ENCODE measurements around the gene CSNK2A3.

DNA sequence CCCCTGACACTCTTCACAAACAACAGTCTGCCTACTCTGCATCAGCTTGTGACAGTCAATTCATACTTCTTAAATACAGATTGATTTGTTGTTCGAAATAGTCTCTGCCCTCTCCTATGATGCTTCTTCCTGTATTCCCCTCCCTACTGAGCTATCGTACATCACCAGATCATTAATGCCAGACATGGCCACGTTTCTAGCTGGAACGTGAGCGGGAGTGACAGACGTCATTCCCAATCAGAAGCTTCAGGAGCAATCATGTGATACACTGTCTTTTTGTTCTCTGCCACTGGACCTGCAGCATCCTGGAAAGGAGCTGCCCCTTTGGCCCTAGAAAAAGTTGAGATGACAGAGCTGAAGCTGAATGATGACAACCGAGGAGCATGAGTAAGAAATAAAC lies 48.5 kb downstream of the CSNK2A3 start:
- TF ChIP-seq EZH2 (IDR thresholded peaks at IDR 0.05; ENCODE audit: low read length, missing control alignments) = no peak
- TF ChIP-seq, protein P1, sequence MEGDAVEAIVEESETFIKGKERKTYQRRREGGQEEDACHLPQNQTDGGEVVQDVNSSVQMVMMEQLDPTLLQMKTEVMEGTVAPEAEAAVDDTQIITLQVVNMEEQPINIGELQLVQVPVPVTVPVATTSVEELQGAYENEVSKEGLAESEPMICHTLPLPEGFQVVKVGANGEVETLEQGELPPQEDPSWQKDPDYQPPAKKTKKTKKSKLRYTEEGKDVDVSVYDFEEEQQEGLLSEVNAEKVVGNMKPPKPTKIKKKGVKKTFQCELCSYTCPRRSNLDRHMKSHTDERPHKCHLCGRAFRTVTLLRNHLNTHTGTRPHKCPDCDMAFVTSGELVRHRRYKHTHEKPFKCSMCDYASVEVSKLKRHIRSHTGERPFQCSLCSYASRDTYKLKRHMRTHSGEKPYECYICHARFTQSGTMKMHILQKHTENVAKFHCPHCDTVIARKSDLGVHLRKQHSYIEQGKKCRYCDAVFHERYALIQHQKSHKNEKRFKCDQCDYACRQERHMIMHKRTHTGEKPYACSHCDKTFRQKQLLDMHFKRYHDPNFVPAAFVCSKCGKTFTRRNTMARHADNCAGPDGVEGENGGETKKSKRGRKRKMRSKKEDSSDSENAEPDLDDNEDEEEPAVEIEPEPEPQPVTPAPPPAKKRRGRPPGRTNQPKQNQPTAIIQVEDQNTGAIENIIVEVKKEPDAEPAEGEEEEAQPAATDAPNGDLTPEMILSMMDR (conservative IDR thresholded peaks at IDR 0.05 in 1 of 2, IDR thresholded peaks at IDR 0.05 in 1 of 2; ENCODE audit: low read depth in 1 of 2, low read length in 2 of 2) = no peak

All from fibroblast of lung (primary cell).